ENCODE results near the gene HAS3. TPM values are rescaled to one million over a fixed set of nuclear protein-coding genes. Genes with fewer than 3 reads are reported as not detected.
"Not testable (repeated sequence)": the region's sequence is repeated elsewhere in the genome, so short reads cannot be mapped to it uniquely, and the experiment has no call there.

Gene HAS3
- total RNA-seq, 2 experiments from 2014 or later: 1.2 to 1.6 TPM

DNA sequence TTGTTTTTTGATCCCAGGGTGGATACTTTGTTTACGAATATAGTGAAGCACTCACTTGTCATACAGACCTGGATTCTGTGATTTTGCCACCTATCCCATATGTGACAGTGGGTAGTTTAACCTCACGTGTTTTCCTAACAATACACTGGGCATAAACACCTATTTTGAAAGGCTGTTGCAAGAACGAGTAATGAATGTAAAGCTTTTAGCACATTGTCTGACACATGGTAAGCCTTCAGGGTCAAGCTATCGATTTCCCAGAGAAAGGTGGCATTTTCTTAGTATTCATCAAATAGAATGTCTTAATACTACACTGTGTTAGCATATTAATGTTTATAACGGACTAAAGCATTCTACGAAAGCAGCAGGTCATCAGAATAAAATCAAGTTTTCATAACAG is 25.0 kb downstream of the HAS3 start:
- DNase-seq: no peak
- Mint-ChIP-seq H3K4me3 (no peak overlapping the region), H3K9me3 (no peaks in the 10 kb centered on the region), H3K27me3 (no peaks in the 10 kb centered on the region), H3K27ac (no peak overlapping the region), H3K36me3 (peaks cover 7% of the 10 kb centered on the region), H3K4me1 (peaks cover 40% of the 10 kb centered on the region)
- ATAC-seq (ENCODE audit: low read depth): no peak
- POLR2A ChIA-PET: interaction anchor here (0.6 kb wide), 1 partner anchor 196 kb away, joined by 3 read pairs; no protein-coding TSS in a partner anchor

DNA sequence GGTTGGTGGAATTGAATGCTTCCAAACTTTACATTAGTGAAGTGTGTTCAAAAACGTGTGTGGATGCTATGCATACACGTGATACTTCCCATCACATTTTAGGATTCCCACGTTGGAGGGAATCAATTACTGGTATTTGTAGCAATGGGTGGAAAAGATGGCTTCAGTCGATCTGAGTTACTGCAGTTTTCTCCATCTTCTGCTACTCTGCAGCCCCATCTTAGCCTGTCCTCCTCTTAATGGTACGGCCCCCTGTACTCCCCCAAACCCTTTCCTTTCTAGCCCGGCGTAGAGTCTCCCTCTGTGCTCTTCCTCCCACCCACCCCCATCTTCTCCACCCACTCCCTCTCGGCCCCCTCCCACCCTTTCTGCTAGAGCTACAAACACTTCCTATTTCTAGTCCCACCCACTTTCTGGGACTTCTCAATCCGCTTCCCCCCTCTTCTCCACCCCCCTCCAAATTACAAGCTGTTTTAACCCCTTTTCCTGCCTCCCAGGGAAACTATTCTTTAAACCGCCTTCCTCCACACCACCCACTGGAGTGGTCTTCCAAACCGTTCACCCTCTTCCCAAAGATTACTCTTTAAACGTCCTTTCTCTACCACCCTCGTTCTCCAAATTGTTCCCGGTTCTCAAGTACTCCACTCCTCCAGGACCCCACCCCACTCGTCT is 25.9 kb downstream of the HAS3 start:
- Mint-ChIP-seq H3K36me3 (peaks cover 7% of the 10 kb centered on the region), H3K27ac (peak overlapping the region; percentile 90), H3K4me1 (peaks cover 37% of the 10 kb centered on the region), H3K9me3 (no peaks in the 10 kb centered on the region), H3K4me3 (peak overlapping the region; percentile 96), H3K27me3 (no peaks in the 10 kb centered on the region)
- DNase-seq: no peak
- POLR2A ChIA-PET: no interaction called here
- ATAC-seq (ENCODE audit: low read depth): no peak

DNA sequence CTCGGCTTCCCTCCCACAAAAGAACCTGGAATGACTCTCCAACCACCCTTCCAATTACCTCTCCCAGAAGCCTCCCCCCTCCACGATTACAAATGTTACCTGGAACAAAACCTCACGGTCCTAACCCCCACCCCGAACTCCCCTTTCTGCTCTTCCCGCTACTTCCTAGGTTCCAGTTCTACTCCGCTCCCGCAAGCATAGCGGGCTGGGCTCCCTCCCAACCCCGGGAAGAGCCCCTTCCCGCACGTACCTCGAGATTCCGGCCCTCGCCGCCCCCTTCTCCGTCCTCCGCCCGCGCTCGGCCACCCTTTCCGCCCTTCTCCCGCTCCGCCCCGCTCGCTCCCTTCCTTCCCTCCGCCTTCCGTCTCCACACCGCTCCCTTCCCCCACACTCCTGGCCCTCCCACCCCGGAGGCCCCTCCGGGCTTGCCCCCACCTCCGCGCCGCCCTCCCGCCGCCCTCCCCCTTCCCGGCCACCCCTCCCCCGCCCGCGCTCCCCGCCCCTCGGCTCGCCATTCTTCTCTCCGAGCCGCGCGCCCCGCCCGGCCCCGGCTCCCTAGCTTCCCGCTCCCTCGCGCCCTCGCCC is 26.5 kb downstream of the HAS3 start:
- POLR2A ChIA-PET: interaction anchor here (1.0 to 2.5 kb wide), 6 partner anchors 26 to 288 kb away, joined by 3 to 8 read pairs (median 4); partner anchors contain the start of genes PDF, SNTB2 and TERF2
- Mint-ChIP-seq H3K27me3 (no peaks in the 10 kb centered on the region), H3K27ac (peak overlapping the region; percentile 90), H3K4me1 (peaks cover 37% of the 10 kb centered on the region), H3K36me3 (peaks cover 9% of the 10 kb centered on the region), H3K4me3 (peak overlapping the region; percentile 96), H3K9me3 (no peaks in the 10 kb centered on the region)
- no peak for DNase-seq
- peak; percentile 53 for ATAC-seq (ENCODE audit: low read depth)

DNA sequence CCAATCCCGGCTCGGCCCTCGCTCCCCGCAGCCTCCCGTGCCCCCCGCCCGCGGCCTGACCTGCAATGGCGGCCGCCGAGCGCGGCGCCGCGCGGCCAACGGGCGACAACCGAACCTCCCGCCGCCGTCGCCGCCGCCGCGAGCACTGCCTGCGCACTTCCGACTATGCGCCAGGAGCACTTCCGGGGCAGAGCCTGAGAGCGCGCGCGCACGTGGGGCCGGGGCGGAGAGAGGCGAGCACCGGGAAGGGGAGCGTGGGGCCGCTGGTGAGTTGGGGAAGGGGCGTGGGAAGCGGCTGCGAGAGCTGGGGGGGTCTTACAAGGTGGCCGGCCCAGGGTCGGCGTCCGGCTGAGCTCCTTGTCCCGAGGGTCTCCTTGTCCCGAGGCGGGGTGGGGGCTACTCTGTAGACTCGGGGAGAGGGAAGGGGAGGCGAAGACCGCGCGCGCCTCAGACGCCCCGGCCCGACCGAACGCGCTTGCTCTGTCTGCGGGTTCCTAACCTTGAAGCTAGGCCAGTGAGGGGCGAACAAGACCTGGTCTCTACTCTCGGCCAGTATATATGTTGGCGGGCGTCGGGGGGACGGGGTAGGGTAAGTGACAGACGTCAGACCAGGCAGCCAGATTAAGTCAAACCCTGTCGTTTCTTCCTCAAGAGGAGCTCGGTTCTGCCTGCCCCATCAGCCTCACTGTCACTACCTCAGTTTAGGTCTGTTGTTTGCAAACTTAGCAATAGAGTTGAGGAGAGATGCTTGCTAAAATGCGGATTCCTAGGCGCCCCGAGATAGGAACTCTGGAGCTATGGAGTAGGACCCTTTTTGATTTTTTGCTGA is 27.2 kb downstream of the HAS3 start, which contains the start of the genes CHTF8 and UTP4:
CHTF8 (minus strand) TSS at position 165 of the 829 bp plus-strand sequence. CDS start 11,130 bp downstream, outside the sequence.
UTP4 (plus strand) TSS at position 226 of the 829 bp plus-strand sequence. CDS start 811 bp downstream, outside the sequence.
- POLR2A ChIA-PET: interaction anchor here (0.6 to 2.5 kb wide), 9 partner anchors 8 to 288 kb away, joined by 3 to 8 read pairs (median 4); partner anchors contain the start of genes COG8, NIP7, PDF and SNTB2
- H3K27me3 Mint-ChIP-seq: no peaks in the 10 kb centered on the region
- H3K9me3 Mint-ChIP-seq: no peaks in the 10 kb centered on the region
- H3K36me3 Mint-ChIP-seq: peaks cover 8% of the 10 kb centered on the region
- H3K4me3 Mint-ChIP-seq: peak within 1 kb of the TSS; percentile 96
- peak; percentile 91 for ATAC-seq (ENCODE audit: low read depth)
- H3K27ac Mint-ChIP-seq: peak within 1 kb of the TSS; percentile 90
- DNase-seq: peak; percentile 92
- peaks cover 36% of the 10 kb centered on the region for H3K4me1 Mint-ChIP-seq

DNA sequence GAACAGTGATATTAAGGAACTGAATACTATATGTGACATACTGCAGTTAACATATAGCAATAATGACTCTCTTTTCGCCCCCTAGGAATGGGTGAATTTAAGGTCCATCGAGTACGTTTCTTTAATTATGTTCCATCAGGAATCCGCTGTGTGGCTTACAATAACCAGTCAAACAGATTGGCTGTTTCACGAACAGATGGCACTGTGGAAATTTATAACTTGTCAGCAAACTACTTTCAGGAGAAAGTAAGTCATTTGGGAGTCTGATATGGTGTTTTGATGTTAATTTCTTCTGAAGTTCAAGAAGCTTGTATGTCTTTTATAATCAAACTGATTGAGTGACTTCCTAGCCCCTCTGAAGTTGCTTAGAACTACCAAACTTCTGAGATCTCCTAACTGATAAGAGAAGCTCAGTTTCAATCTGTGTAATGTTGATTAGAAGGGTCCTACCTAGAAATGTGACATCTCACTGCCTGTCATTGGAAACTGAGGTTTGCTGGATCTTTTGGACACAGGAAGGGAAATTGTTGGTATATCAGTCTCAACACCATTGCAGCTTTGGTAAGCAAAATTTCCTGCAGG is 28.0 kb downstream of the HAS3 start:
- Mint-ChIP-seq H3K36me3 (peaks cover 9% of the 10 kb centered on the region), H3K27ac (peak overlapping the region; percentile 90), H3K9me3 (no peaks in the 10 kb centered on the region), H3K4me3 (peak overlapping the region; percentile 96), H3K27me3 (no peaks in the 10 kb centered on the region), H3K4me1 (peaks cover 36% of the 10 kb centered on the region)
- ATAC-seq (ENCODE audit: low read depth): no peak
- POLR2A ChIA-PET: interaction anchor here (0.6 to 2.5 kb wide), 7 partner anchors 9 to 1358 kb away, joined by 3 to 8 read pairs (median 4); partner anchors contain the start of gene PDF
- no peak for DNase-seq

DNA sequence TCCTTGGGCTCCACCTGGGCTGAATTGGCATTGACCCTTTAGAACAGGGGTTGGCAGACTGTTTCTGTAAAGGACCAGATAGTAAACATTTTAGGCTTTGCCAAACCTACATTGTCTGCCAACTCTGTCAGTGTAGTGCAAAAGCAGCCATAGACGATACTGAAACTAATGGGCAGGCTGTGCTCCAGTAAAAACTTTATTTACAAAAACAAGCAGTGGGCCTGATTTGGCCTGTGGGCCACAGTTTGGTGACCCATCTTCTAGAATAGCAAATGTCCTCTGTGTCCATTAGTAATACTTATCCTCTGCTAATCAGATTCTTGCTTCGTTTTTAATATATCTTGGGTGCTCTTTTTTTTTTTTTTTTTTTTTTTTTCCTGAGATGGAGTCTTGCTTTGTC is 33.2 kb downstream of the HAS3 start:
- Mint-ChIP-seq H3K27me3 (no peaks in the 10 kb centered on the region), H3K27ac (no peak overlapping the region), H3K4me1 (peaks cover 24% of the 10 kb centered on the region), H3K4me3 (no peak overlapping the region), H3K36me3 (peaks cover 26% of the 10 kb centered on the region), H3K9me3 (no peaks in the 10 kb centered on the region)
- ATAC-seq (ENCODE audit: low read depth): no peak
- POLR2A ChIA-PET: no interaction called here
- no peak for DNase-seq

DNA sequence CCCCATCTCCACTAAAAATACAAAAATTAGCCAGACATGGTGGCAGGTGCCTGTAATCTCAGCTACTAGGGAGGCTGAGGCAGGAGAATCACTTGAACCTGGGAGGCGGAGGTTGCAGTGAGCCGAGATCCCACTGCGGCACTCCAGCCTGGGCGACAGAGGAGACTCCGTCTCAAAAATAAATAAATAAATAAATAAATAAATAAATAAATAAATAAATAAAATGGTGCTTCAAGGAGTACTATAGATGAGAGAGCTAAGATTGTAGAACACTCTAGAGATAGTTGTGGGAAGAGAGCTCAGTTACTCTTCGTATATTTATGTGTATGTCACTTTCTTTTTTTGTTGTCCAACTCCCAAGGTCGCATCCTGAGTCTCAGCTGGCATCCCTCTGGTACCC is 34.0 kb downstream of the HAS3 start:
- Mint-ChIP-seq H3K4me1 (peaks cover 17% of the 10 kb centered on the region), H3K36me3 (peaks cover 24% of the 10 kb centered on the region)
- DNase-seq; H3K9me3 Mint-ChIP-seq; H3K27me3 Mint-ChIP-seq; H3K4me3 Mint-ChIP-seq; ATAC-seq (ENCODE audit: low read depth); H3K27ac Mint-ChIP-seq; POLR2A ChIA-PET: not testable (repeated sequence)

DNA sequence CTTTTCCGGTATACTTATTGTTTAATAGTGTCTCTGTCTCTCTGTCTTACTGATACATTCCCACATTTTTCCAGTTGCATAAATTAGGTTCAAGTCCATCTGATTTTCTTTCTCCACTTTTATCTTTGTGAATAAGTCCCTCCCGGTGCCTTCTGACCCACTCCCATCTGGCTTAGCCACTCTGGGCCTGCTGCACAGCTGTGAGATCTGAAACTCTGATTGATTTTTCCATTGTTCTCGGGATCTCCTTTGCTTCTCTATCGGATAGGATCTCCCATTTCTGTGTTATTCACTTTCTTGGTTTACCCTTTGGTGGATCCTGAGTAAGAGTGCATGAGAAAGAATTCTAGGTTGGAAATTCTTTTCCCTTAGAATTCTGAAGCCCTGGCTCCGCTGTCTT is 35.6 kb downstream of the HAS3 start:
- POLR2A ChIA-PET: no interaction called here
- peaks cover 27% of the 10 kb centered on the region for H3K36me3 Mint-ChIP-seq
- H3K4me1 Mint-ChIP-seq: peaks cover 12% of the 10 kb centered on the region

DNA sequence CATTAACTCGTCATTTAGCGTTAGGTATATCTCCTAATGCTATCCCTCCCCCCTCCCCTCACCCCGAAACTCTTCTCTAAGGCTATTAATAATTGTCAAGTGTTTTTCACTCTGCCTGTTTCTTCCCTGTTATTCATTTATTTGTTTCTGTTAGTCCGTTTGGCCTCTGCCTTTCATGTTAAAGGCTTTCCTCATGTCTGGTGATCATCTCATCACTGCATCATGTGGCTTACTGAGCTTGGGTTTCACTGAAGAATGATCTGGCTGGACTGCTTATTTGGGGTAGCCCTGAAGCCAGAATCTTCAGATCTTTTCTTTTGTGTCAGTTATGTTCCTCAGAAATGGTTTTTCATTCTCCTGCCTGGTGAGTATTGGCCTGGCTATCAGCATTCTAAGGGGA is 36.5 kb downstream of the HAS3 start:
- peak overlapping the region; percentile 24 for H3K27ac Mint-ChIP-seq

More for the DNA sequence above, 35.6 kb downstream of the HAS3 start:
- Mint-ChIP-seq H3K4me3 (no peak overlapping the region), H3K9me3 (no peaks in the 10 kb centered on the region), H3K27ac (no peak overlapping the region), H3K27me3 (no peaks in the 10 kb centered on the region)
- DNase-seq: no peak
- ATAC-seq (ENCODE audit: low read depth): no peak

DNA sequence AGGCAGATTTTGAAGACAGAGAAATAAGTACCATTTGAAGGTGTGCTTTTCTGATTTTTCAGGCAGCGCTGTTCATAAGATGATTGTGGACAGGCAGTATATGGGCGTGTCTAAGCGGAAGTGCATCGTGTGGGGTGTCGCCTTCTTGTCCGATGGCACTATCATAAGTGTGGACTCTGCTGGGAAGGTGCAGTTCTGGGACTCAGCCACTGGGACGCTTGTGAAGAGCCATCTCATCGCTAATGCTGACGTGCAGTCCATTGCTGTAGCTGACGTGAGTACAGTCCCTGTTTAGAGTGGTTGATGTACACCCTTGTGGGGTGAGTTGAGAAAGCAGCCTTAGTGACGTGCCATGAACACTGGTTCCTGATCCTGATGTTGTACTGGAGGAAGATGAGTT is 37.7 kb downstream of the HAS3 start:
- peak overlapping the region; percentile 11 for H3K27ac Mint-ChIP-seq

More for the DNA sequence above, 36.5 kb downstream of the HAS3 start:
- H3K27me3 Mint-ChIP-seq: no peaks in the 10 kb centered on the region
- ATAC-seq (ENCODE audit: low read depth) (no peak), DNase-seq (no peak)
- peaks cover 28% of the 10 kb centered on the region for H3K36me3 Mint-ChIP-seq
- POLR2A ChIA-PET: no interaction called here
- no peaks in the 10 kb centered on the region for H3K9me3 Mint-ChIP-seq
- no peak overlapping the region for H3K4me3 Mint-ChIP-seq
- peaks cover 8% of the 10 kb centered on the region for H3K4me1 Mint-ChIP-seq

DNA sequence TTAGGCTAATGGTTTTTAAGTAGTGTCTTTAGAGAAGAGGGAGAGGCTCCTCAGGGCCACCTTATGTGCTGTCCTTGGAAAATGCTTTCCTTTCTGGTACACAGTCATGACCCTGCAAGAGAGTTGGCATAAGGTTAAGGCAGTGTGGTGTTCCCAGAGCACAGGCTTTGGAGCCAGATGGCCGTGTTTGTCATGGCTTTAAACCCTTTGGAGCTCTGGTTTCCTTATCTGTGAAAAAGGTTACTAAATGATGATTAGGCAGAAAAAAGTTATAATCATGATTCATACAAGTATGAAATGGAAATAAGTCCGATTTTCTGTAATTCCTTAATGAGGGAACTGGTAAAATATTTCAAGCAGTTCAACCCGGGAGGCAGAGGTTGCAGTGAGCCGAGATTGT is 40.2 kb downstream of the HAS3 start:
- POLR2A ChIA-PET: no interaction called here
- DNase-seq: no peak
- Mint-ChIP-seq H3K27me3 (no peaks in the 10 kb centered on the region), H3K9me3 (no peaks in the 10 kb centered on the region), H3K36me3 (peaks cover 26% of the 10 kb centered on the region), H3K27ac (no peak overlapping the region), H3K4me3 (no peak overlapping the region), H3K4me1 (peaks cover 4% of the 10 kb centered on the region)
- no peak for ATAC-seq (ENCODE audit: low read depth)

More for the DNA sequence above, 37.7 kb downstream of the HAS3 start:
- Mint-ChIP-seq H3K4me1 (peaks cover 6% of the 10 kb centered on the region), H3K27me3 (no peaks in the 10 kb centered on the region), H3K36me3 (peaks cover 28% of the 10 kb centered on the region), H3K4me3 (no peak overlapping the region), H3K9me3 (no peaks in the 10 kb centered on the region)
- POLR2A ChIA-PET: no interaction called here
- ATAC-seq (ENCODE audit: low read depth) (no peak), DNase-seq (no peak)

DNA sequence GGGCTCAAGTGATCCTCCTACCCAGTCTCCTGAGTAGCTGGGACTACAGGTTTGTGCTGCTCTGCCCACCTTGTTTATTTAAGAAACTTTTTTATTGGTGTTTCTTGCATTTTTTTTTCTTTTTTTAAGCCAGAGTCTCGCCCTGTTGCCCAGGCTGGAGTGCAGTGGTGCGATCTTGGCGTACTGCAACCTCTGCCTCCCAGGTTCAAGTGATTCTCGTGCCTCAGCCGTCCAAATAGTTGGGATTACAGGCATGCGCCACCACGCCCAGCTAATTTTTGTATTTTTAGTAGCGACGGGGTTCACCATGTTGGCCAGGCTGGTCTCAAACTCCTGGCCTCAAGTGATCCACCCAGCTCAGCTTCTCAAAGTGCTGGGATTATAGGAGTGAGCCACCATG is 44.2 kb downstream of the HAS3 start:
- peaks cover 10% of the 10 kb centered on the region for H3K36me3 Mint-ChIP-seq
- ATAC-seq (ENCODE audit: low read depth); H3K27me3 Mint-ChIP-seq; H3K27ac Mint-ChIP-seq; H3K9me3 Mint-ChIP-seq; H3K4me1 Mint-ChIP-seq; DNase-seq; H3K4me3 Mint-ChIP-seq: not testable (repeated sequence)
- POLR2A ChIA-PET: interaction anchor here (1.2 kb wide), 1 partner anchor 137 kb away, joined by 5 read pairs; no protein-coding TSS in a partner anchor
